A549 (cell line): ENCODE data around the gene NKTR.

ENCODE experiments used
- CTCF ChIP-seq: fragments of >200 bp; sonication (Bioruptor Twin); formaldehyde crosslinking; IDR thresholded peaks from 3 replicates; pipeline ENCODE4 v1.5.1; 2016
- HOXB13 ChIP-seq: fragments of 250-450 bp; sonication (Bioruptor Pico); IDR thresholded peaks from 2 replicates; pipeline ENCODE4 v1.5.0; 2020; ENCODE audit warnings: low read depth, mild to moderate bottlenecking, moderate library complexity

- TF ChIP-seq CTCF (no peak), HOXB13 (CRISPR knock-in tag) (no peak)
Measured at GRCh38 chr3:42652251-42652610, 51.7 kb downstream of the NKTR start.
